GM19397 (cell line): ENCODE results near the gene NR0B1.

ENCODE experiments used
- ATAC-seq: cut with Tn5 transposase; IDR thresholded peaks from one replicate; pipeline ENCODE4 v1.9.1; 2021; ENCODE audit warnings: mild to moderate bottlenecking, moderate library complexity; ENCODE audit not compliant: unreplicated experiment

The NR0B1 gene

DNA sequence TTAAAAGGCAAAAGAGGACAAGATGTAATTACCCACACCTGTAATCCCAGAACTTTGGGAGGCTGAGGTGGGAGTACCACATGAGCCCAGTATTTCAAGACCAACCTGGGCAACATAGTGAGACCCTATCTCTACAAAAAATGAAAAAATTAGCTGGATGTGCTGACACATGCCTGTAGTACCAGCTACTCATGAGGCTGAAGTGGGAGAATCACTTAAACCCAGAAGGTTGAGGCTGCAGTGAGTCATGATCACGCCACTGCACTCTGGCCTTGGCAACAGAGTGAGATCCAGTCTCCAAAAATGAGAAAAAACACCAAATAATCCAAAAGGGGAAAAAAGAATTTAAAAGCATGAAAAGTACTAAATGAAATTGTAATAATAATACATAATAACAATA lies 30.8 kb downstream of the NR0B1 start:
- ATAC-seq = no peak

DNA sequence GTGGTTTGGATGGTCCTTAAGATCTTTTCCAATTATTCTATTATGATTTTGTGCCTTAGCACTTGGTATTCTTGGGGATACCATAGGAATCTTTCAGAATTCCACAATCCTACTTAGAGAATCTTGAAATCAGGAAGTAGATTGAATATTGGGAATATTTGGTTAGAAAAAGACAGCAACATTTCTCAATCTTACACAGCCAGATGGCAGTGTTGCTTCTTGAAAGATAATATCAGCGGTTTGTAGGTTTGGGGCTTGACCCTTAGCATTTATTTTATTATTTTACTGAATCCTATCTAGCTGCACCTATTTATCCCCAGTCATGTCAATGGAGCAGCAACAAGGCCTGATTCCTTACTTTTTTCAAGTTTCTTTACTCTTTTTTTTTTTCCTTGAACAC lies 33.7 kb downstream of the NR0B1 start:
- no peak for ATAC-seq

DNA sequence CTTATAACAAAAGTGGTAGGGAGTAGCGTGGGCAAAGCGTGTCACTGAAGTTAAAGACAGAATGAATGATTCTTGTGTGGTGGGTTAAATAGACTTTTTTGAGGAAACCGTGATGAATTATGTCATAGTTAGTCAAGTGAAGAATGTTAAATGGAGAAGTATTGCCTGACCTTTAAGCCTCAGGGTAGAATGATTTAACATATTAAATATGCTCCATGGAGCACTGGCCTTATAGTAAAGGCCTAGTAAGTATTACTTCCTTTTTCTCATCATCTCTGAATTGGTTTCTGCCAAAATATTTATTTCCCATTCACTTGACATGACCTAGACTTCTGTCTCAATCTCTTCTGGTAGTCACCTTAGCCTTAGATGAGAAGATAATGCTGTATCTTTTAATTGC lies 38.6 kb downstream of the NR0B1 start:
- no peak for ATAC-seq

DNA sequence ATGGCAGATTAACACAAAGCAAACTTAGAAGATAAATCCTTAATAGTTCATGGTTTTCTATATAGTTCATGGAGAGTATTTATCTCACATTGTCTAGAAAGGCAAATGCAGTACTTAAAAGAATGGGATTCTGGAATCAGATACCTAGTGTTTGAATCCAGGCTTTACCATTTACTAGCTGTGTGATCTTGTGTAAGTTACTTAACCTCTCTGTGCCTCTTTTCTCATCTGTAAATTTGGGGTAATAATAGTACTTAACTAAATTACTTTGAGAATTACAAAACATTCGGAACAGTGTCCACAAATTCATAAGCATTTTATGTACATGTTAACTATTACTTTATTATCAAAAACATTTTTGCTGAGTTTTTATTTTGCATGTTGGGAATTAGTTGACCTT lies 46.4 kb downstream of the NR0B1 start:
- ATAC-seq = no peak

DNA sequence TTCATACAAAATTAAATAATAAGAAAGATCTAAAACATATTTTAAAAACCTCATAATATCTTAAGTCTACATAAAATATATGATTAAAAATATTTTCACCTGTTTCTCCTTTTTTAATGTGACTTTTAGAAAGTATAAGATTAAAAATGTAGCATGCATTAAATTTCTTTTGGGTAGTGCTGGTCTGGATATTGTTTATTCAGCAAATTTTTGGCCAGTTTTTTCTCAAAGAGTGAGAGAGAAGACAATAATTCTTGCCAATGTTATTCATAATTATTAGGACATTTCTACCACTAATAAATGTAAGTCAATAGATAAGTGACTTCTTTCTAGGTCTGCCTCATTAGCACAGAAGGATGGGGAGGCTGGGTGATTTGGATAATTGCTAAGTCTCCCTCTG lies 48.2 kb downstream of the NR0B1 start:
- no peak for ATAC-seq

DNA sequence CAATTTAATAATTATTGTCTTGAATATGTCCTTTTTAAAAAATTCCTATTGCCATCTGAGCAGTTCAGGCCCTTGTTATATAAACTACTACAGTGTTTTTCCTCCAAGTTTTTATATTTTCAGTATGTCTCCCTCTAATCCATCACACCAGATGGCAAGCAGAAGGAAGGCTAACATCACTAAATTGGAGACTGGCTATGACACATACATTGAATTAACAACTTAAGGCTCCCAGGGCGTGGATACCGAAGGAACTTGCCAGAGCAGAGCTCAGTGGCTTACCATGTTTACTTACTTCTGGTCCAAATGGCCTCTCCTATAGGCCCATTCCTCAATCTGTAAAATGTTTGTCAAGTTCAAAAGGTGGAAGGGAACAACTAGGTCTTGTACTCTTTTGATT lies 49.3 kb downstream of the NR0B1 start:
- no peak for ATAC-seq
